Panc1 (cell line): ENCODE results near the gene TSKU. TPM values are rescaled to one million over a fixed set of nuclear protein-coding genes. Genes with fewer than 3 reads are reported as not detected.

Source experiments
- ATAC-seq: fragments of 200-7000 bp; cut with Tn5 transposase; 2 replicates; pipeline ENCODE4 v1.9.1; 2020; ENCODE audit warnings: mild to moderate bottlenecking, moderate library complexity
- BruUV-seq: library from RNA; stranded (reverse); fragments of 400-500 nt; replicated peaks from 2 replicates; lab custom pipeline; 2021; lab: Mats Ljungman, UMichigan
- CTCF ChIA-PET: fragments of 300-600 bp; sonication (Branson Sonifier 250); formaldehyde crosslinking; loops from one replicate; lab custom pipeline; 2022; ENCODE audit warnings: antibody characterized with exemption; lab: Charles Lee
- POLR2A ChIA-PET: fragments of 300-600 bp; sonication (Branson Sonifier 250); formaldehyde crosslinking; loops from one replicate; lab custom pipeline; 2022; ENCODE audit warnings: antibody characterized with exemption; lab: Charles Lee
- DNase-seq: peaks from one replicate; pipeline ENCODE4 v3.0.0-alpha.2; 2010; ENCODE audit warnings: low read depth, low spot score
- H3K27ac ChIP-seq: 2 replicates; pipeline ENCODE4 v1.5.1; 2011; ENCODE audit warnings: mild to moderate bottlenecking, low read length, inconsistent platforms
- H3K27me3 ChIP-seq: fragments of 200-500 bp; sonication (Bioruptor generic); 2 replicates; pipeline ENCODE4 v1.6.0; 2014; ENCODE audit warnings: low read length, inconsistent platforms; ENCODE audit not compliant: control insufficient read depth, insufficient read depth
- H3K36me3 ChIP-seq: fragments of 200-500 bp; sonication (Bioruptor generic); 2 replicates; pipeline ENCODE4 v1.5.1; 2014; ENCODE audit warnings: inconsistent platforms, mild to moderate bottlenecking, low read length, moderate library complexity; ENCODE audit not compliant: control insufficient read depth, insufficient read depth
- H3K4me1 ChIP-seq: 2 replicates; pipeline ENCODE4 v1.5.1; 2011; ENCODE audit warnings: inconsistent platforms, mild to moderate bottlenecking, low read length, moderate library complexity; ENCODE audit not compliant: control insufficient read depth, insufficient read depth
- H3K4me3 ChIP-seq, 2 experiments: 2 replicates each; pipeline ENCODE4 v1.5.1; 2011 to 2012; ENCODE audit warnings: low read depth in 2 of 2, low read length in 2 of 2, mild to moderate bottlenecking in 2 of 2, inconsistent platforms in 1 of 2, moderate library complexity in 1 of 2
- H3K9me3 ChIP-seq: fragments of 200-500 bp; sonication (Bioruptor generic); 2 replicates; pipeline ENCODE4 v1.5.1; 2014; ENCODE audit warnings: low read depth, mild to moderate bottlenecking, inconsistent platforms, low read length, moderate library complexity; ENCODE audit not compliant: control insufficient read depth, insufficient read depth
- CTCF ChIP-seq: fragments of 450-650 bp; IDR thresholded peaks from 2 replicates; pipeline ENCODE4 v1.5.1; 2017; ENCODE audit warnings: mild to moderate bottlenecking
- POLR2AphosphoS5 ChIP-seq: IDR thresholded peaks from 2 replicates; pipeline ENCODE4 v1.6.1; 2012; ENCODE audit warnings: mild to moderate bottlenecking, low read depth, low read length, moderate library complexity
- REST ChIP-seq, 2 experiments: IDR thresholded peaks; 2 replicates each; pipeline ENCODE4 v1.6.1; 2011 to 2012; ENCODE audit warnings: low read depth in 2 of 2, control low read depth in 1 of 2, low read length in 1 of 2, mild to moderate bottlenecking in 1 of 2, moderate library complexity in 1 of 2; ENCODE audit not compliant: insufficient read depth in 1 of 2
- SIN3A ChIP-seq: IDR thresholded peaks from 2 replicates; pipeline ENCODE4 v1.6.1; 2012; ENCODE audit warnings: low read depth, mild to moderate bottlenecking, low read length, moderate library complexity, borderline replicate concordance; ENCODE audit not compliant: insufficient read depth
- TCF7L2 ChIP-seq: IDR thresholded peaks from 2 replicates; pipeline ENCODE4 v1.6.1; 2011; ENCODE audit warnings: mild to moderate bottlenecking, low read depth, low read length, inconsistent platforms
- in situ Hi-C: cut with HindIII; loops from 2 replicates; pipeline ENCODE4 v1.10.0; 2016; ENCODE audit warnings: low sequenced_read_pairs, low pct_unique_long_range_greater_than_20kb
- intact Hi-C: fragments of 100-400 bp; cut with micrococcal nuclease; formaldehyde crosslinking; loops from one replicate; pipeline ENCODE4 v1.10.0; 2022; ENCODE audit not compliant: unreplicated experiment
- total RNA-seq: library from RNA; stranded (reverse); gene quantifications from one replicate; pipeline ENCODE4 v1.2.1, GENCODE V29; 2021; ENCODE audit not compliant: unreplicated experiment

TSKU gene
- total RNA-seq, 1 experiment from 2014 or later = 31.4 TPM

DNA sequence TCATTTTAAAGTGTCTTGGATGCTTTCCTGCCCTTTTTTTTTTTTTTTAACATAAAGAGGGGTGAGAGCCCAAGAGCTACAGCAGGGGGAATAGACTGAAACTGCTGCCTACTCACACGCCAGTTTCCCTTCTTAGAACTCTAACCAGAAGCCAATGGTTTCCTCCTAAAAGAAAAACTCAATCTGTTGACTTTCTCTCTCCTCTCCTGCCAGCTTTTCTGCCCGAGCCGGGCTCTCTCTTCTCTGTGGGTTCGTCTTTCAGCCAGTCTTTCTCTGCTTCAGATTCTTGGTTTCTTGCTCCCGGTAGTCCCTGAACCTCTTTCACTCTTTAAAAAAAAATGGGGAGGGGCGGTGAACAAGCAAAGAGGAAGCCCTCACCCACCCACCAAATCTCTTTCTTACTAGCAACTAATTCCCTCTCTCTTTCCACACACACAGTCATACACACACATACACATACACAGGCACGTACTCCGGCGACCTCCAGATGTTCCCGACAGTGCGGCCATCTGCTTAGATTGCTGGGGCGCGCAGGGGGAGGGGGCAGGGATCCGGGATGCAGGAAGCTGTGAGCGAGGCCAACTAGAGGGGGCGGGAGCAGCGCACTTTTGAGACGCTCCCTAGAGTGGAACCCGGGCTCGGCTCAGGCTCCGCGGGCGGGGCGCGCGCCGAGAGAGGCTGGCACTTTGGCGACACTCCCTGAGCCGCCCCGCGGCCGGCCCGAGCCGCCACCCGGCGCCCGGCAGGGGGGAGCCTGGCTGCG is 444 bp upstream of the TSKU start:
- no peak for DNase-seq
- in situ Hi-C loops (no loop called here), intact Hi-C loops (no loop called here)
- CTCF ChIA-PET = interaction anchor here (0.6 kb wide), 2 partner anchors 48 to 49 kb away, joined by 3 read pairs; no protein-coding TSS in a partner anchor
- no peaks in the 10 kb centered on the region; the same call in 1 of the 2 replicates for H3K36me3 ChIP-seq
- BruUV-seq = TSS peak; percentile 93
- peaks cover 27% of the 10 kb centered on the region for H3K4me1 ChIP-seq
- ATAC-seq = peak; percentile 85
- peak overlapping the region; percentile 79 for H3K27ac ChIP-seq
- no peaks in the 10 kb centered on the region for H3K27me3 ChIP-seq
- TF ChIP-seq TCF7L2 (no peak), SIN3A (0 out of 2 replicates have a peak, but pooled peaks have one; percentile 31)
- peak overlapping the region; percentile 76 to 78 for H3K4me3 ChIP-seq
- POLR2A ChIA-PET = interaction anchor here (0.6 kb wide), 1 partner anchor 26 kb away, joined by 3 read pairs; no protein-coding TSS in a partner anchor
- H3K9me3 ChIP-seq = no peaks in the 10 kb centered on the region

DNA sequence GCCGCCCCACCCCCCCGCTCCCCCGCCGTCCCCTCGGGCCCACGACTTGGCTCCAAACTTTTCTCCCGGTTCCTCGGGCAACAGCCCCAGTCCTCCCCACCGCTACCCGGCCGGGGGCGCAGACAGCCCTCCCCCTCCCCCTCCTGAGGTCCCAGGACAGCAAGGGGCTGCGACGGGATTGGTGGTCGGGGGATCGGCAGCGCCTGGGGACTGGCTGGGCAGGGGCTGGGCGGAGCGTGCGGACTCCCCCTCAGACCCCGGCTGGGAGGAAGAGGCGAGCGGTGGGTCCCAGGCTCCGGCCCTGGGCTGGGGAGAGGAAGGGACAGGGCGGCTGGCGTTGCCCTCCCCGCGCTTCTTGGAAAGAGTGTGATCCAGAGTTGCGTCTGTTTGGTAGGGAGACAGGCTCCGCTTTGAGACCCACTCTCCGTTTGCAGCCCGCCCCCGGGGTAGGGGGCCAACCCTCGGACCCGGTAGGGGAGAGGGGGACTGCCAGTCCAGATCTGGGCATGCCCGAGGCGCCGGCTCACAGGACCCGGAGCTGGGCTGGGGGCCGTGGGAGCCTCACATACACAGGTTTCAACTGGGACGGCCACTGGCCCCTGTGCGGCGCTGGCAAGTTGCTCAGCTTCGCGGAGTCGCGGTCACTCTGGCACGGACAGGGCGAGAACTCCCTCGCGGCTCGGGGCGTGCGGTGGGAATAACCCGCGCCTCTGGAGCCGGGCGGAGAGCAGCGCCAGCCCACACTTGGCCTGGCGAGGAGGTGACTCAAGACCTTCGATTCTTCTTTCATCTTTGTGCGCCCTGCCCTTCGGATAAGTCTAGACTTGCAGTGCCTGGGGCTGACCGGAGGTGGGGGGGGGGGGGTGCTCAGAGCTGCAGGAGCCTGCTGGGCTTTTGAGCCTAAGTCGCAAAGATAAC is 999 bp downstream of the TSKU start:
- H3K9me3 ChIP-seq = no peaks in the 10 kb centered on the region
- peaks cover 37% of the 10 kb centered on the region for H3K4me1 ChIP-seq
- H3K27ac ChIP-seq = peak overlapping the region; percentile 72
- H3K27me3 ChIP-seq = no peaks in the 10 kb centered on the region
- ATAC-seq (peak; percentile 52), DNase-seq (no peak)
- ChIA-PET POLR2A (no interaction called here), CTCF (interaction anchor here (0.7 kb wide), 1 partner anchor 9 kb away, joined by 4 read pairs; no protein-coding TSS in a partner anchor)
- no TSS peak for BruUV-seq
- intact Hi-C loops (no loop called here), in situ Hi-C loops (no loop called here)
- TF ChIP-seq TCF7L2 (peak; percentile 70; the same call in 1 of the 2 replicates), SIN3A (0 out of 2 replicates have a peak, but pooled peaks have one; percentile 39), POLR2AphosphoS5 (no peak), REST (IDR thresholded peaks at IDR 0.05; ENCODE audit: insufficient read depth in 1 of 2, low read depth in 2 of 2, low read length in 1 of 2) (no peak)
- peak overlapping the region; percentile 76 to 78 for H3K4me3 ChIP-seq
- H3K36me3 ChIP-seq = no peaks in the 10 kb centered on the region; the same call in 1 of the 2 replicates

- H3K9me3 ChIP-seq = no peaks in the 10 kb centered on the region
- ATAC-seq (no peak), DNase-seq (no peak)
- H3K36me3 ChIP-seq = no peaks in the 10 kb centered on the region; the same call in 1 of the 2 replicates
- BruUV-seq = no TSS peak
- ChIA-PET CTCF (interaction anchor here (1.5 kb wide), 1 partner anchor 64 kb away, joined by 3 read pairs; no protein-coding TSS in a partner anchor), POLR2A (no interaction called here)
- no peak overlapping the region; a peak in 1 of 4 replicates for H3K4me3 ChIP-seq
- no peak for TF ChIP-seq REST (IDR thresholded peaks at IDR 0.05; ENCODE audit: insufficient read depth in 1 of 2, low read depth in 2 of 2, low read length in 1 of 2)
- TF ChIP-seq CTCF = no peak
- no peak for TF ChIP-seq SIN3A
- no peak for TF ChIP-seq TCF7L2
- no peak for TF ChIP-seq POLR2AphosphoS5
- no peak overlapping the region for H3K27ac ChIP-seq
- in situ Hi-C loops (no loop called here), intact Hi-C loops (no loop called here)
- peaks cover 37% of the 10 kb centered on the region for H3K4me1 ChIP-seq
- H3K27me3 ChIP-seq = no peaks in the 10 kb centered on the region
These were observed 2.4 kb downstream of the TSKU start for GRCh38 chr11:76785513-76785912.
